Stimulated activated CD4-positive, alpha-beta T cell treated with anti-CD3 and anti-CD28 coated beads, Interleukin-2, amount 100 ng/mL, for 24 hours (primary cell): ENCODE results near the gene NAT16.

ENCODE experiments used
- DNase-seq, 2 donors: peaks; one replicate each; pipeline ENCODE4 v3.0.0-alpha.2; 2020

Gene NAT16

GRCh38 chr7:101180130-101180755 is at the start of gene NAT16:
NAT16 (minus strand) TSS chr7:101180293; CDS start chr7:101174807, 5,486 bp downstream.
- no peak for DNase-seq

DNA sequence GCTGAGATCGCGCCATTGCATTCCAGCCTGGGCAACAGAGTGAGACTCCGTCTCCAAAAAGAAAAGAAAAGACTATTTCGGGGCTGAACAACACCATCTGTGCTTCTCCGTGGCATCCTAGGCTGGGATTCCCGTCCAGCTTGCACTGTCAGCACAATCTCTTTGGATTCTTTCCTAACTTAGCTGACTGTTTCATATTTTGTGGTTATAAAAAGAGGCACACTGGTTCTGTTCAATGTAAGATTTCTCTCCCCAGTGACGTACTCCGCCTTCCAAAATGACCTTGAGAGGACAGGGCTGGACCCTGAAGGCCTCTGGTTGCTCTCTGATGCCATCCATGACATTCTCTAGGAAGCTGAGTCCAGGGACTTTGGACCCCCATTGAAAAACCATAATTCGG is 46.6 kb upstream of the NAT16 start:
- no peak for DNase-seq

- no peak for DNase-seq
Measured at GRCh38 chr7:101225650-101226049, 45.6 kb upstream of the NAT16 start.

DNA sequence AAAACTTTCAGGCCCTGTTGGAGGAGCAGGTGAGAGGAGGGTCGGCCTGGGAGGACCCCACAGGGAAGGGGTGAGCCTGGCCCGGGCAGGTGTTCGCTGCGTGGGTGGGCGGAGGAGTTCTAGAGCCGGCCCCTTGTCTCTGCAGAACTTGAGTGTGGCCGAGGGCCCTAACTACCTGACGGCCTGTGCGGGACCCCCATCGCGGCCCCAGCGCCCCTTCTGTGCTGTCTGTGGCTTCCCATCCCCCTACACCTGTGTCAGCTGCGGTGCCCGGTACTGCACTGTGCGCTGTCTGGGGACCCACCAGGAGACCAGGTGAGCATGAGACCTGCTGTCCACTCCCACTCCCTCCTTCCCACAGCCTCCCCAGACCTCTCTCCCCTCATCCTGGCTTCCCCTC is 43.4 kb upstream of the NAT16 start:
- no peak for DNase-seq

DNA sequence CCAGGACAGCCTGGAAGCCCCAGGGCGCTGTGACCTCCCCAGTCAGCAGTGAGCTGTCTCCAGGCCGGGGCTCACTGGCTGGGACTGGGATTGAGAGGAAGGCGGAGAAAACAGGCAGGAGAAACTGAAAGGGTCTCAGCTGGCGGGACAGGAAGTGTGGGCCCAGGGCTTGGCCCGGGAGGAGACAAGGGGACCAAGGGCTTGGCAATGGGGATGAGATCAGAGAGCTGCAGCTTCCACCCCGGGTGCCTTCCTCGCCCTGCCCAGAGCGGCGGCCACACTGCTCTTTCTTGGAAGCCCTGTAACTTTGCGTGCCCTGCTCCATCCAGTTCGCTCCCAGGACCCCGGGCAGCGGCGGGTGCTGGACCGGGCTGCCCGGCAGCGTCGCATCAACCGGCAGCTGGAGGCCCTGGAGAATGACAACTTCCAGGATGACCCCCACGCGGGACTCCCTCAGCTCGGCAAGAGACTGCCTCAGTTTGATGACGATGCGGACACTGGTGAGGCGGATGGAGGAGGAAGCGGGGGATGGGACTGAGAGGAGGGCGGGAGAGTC is 42.3 kb upstream of the NAT16 start:
- no peak for DNase-seq

DNA sequence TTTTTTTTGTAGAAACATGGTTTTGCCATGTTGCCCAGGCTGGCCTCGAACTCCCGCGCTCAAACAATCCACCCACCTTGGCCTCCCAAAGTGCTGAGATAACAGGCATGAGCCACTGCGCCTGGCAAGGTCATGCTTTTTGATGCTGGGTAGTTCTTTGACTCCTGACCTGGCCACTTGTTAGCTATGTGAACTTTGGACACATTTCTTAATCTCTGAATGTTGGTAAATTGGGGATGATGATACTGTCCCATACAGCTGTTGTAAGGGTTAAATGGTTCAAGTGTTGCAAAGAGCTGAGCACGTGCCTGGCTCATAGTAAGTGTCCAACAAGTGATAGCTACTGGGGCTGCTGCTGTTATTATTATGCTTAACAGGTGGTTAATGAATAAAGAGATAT is 40.2 kb upstream of the NAT16 start:
- no peak for DNase-seq

GRCh38 chr7:101218236-101219125 is 38.4 kb upstream of the NAT16 start:
- no peak for DNase-seq

- peak; percentile 94 to 96 for DNase-seq
Measured at GRCh38 chr7:101217388-101218235, 37.5 kb upstream of the NAT16 start, which contains the start of the genes PLOD3 and ZNHIT1. PLOD3 (minus strand) TSS chr7:101217581; CDS start chr7:101217274, 307 bp downstream. ZNHIT1 (plus strand) TSS chr7:101218165; CDS start chr7:101218196, 31 bp downstream.

- DNase-seq = no peak
Measured at GRCh38 chr7:101216860-101217387, 36.8 kb upstream of the NAT16 start.

DNA sequence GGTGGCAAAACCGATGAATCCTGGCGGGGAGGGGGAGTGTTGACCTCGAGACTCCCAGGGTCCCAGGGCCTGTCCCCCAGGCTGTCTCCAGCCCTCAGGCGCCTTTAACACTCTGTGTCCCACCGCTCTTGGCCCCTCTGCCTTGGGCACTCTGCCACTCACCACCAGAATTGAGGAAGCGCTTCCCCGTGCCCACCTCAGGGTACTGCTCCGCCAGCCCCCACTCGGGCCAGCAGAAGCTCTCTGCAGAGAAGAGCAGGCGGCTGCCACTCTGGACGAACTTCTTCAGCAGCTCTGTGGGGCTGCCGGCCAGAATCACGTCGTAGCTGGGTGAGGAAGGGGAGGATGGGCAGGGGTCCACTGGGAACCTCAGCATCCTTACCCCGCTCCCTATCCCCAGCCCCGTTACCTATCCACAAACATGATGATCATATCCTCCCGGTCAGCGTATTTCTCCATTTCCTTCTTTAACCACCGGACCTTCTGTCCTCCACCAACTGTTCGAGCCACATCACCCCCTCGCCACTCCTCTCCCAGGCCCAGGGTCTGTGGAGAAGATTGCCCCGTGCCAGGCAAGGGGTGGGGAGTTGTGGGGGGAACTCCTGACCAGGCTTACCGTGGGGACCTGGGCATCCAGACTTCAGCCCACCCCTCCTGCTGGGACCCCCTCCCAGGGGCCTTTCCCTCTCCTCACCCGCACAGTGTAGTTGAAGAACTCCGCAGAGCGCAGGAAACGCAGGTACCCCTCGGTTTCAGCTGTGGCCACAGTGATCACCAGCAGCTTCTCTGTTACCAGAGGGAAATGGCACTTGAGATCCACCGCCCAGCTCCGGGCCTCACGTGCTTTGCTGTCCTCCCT is 36.1 kb upstream of the NAT16 start:
- no peak for DNase-seq

DNA sequence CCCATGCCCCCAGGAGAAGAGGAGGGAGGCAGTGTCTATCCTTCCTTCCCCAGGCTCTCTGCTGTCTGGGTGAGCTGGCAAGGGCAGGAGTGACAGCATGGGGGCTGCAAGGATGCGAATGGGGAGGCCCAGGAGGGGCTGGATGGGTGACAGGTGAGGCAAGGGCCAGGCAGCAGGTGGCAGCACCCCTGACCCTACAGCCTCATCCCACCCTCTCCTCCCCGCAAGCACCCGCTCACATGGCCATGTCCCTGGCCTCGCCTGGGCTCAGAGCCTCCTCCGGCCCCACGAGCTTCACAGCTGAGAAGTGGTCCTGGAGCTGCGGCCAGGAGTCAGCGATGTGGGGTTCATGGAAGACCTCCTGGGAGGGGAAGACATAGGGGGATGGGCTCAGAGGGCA is 31.9 kb upstream of the NAT16 start:
- DNase-seq = no peak

- DNase-seq = no peak
Measured at GRCh38 chr7:101211501-101211900, 31.4 kb upstream of the NAT16 start.

DNA sequence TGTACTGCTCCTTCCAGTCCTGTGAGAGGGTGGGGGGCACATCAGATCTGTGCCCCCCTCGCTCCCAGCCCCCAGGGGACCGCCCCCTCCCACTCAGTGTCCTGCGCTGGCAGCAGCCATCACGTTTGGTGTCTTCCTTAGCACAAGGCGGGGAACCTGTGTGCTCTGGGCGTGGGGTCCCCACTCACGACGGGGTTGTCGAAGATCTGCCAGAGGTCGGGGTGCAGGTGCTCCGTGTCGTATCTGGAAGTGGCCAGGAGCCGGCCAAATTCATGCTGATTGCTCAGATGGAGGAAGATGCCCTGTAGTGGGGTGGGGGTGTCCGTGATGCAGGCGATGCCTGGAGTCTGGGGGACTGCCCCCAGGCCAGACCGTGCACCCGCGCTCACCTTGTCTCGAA is 30.1 kb upstream of the NAT16 start:
- DNase-seq = no peak

GRCh38 chr7:101208794-101209193 is 28.7 kb upstream of the NAT16 start:
- DNase-seq = no peak

GRCh38 chr7:101207459-101207858 is 27.4 kb upstream of the NAT16 start:
- DNase-seq = no peak

DNA sequence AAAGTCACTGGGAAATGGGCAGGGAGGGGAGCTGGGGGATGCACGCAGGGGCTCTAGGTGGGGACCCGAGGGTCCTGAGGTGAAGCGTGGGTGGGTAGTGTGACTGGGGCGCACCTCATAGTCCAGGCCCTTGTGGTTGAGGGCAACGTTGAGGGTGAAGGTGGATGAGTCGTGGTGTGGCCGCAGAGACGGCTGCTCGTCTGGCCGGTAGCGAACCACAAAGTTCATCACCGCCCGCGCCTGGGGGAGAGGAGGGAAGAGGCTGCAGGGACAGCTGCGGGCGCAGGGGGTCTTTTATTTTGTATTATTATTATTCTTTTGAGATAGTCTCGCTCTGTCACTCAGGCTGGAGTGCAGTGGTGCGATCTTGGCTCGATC is 26.6 kb upstream of the NAT16 start:
- DNase-seq = no peak

DNA sequence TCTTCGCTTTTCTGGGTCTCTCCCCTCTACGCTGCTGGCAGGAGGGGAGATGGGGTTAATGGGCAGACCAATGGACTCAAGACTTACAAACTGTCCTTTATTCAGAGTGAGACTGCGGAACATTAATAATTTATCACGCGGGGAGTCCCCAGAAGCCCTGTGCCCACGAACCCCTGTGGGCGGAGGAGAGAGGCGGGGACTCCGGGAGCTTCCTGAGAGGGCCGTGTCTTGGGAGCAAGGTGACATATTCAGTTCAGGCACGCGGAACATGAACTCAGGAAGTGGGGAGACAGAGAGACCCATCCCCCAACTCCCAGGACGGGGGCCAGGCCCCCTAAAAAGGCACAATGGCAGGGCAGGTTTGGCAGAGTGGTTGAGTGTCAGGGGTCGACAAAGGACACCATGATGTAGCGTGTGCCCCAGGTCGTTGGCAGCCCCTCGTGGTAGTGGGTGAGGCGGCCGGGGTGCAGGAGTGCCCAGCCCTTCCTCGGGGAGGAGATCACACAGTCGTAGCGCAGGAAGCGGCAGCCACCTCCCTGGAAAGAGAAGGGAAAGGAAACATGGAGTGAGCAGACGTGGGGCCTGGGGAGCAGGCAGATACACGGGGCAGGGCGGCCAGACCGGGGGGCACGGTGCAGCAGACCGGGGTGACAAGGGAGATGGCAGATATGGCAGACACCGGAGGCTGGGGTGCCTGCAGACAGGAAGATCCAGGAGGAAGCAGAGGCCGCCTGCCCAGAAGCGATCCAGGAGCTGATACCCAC is 26.0 kb upstream of the NAT16 start:
- no peak for DNase-seq

GRCh38 chr7:101203740-101204738 is 23.9 kb upstream of the NAT16 start:
- peak in 1 of 2 donors; percentile 19 for DNase-seq

DNA sequence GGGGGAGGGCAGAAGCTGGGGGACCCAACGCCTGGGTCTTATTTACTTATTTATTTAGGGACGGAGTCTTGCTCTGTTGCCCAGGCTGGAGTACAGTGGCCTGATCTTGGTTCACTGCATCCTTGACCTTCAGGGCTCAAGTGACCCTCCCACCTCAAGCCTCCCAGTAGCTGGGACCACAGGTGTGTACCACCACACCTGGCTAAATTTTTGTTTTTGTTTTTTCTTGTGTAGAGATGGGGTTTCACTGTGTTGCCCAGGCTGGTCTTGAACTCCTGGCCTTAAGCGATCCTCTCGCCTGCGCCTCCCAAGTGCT is 22.5 kb upstream of the NAT16 start:
- DNase-seq = no peak
